HL-60 (cell line): ENCODE measurements around the gene MYRFL.

Source experiments
- CTCF ChIP-seq: IDR thresholded peaks from one replicate; pipeline ENCODE4 v1.5.1; 2011; ENCODE audit warnings: low read length, control low read depth, inconsistent platforms; ENCODE audit not compliant: insufficient read depth
- POLR2AphosphoS5 ChIP-seq: IDR thresholded peaks from 2 replicates; pipeline ENCODE4 v1.6.1; 2012; ENCODE audit warnings: low read depth

DNA sequence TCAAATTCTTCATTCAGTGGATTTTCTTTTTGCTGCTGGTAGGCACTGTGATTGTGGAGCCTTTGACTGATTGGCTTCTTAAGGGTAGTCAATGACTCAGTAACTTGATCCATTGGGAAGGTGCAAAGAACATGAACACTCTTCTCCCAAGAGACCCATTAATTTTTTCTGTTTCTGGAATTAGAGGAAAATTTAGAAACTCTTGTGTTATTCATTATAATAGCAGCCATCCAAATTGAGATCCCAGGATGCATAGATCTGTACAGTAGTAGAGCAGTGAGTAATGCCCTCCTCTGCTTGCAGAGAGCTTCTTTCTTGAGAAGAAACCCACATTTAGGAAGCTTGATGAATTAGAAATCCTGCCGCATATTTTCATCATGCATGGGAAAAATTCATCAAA, 63.9 kb downstream of the MYRFL start:
- TF ChIP-seq CTCF (no peak), POLR2AphosphoS5 (no peak)
